Esophagus mucosa (tissue), 1 donor: Measurements from ENCODE around the gene TTC21A. TPM values are rescaled to one million over a fixed set of nuclear protein-coding genes. Genes with fewer than 3 reads are reported as not detected.
A peak's percentile ranks its signal among the peaks of the same experiment; 100 is the strongest.

ENCODE experiments used
- ATAC-seq: fragments of 200-7000 bp; cut with Tn5 transposase; one replicate; pipeline ENCODE4 v1.9.1; 2020
- total RNA-seq: library from RNA; stranded (reverse); gene quantifications from one replicate; pipeline ENCODE4 v1.2.4, GENCODE V29; 2023
- donor health status: DM: yes; HTN: yes; CAD: no.

TTC21A gene
- total RNA-seq, 1 donor from 2014 or later: 2.3 TPM

DNA sequence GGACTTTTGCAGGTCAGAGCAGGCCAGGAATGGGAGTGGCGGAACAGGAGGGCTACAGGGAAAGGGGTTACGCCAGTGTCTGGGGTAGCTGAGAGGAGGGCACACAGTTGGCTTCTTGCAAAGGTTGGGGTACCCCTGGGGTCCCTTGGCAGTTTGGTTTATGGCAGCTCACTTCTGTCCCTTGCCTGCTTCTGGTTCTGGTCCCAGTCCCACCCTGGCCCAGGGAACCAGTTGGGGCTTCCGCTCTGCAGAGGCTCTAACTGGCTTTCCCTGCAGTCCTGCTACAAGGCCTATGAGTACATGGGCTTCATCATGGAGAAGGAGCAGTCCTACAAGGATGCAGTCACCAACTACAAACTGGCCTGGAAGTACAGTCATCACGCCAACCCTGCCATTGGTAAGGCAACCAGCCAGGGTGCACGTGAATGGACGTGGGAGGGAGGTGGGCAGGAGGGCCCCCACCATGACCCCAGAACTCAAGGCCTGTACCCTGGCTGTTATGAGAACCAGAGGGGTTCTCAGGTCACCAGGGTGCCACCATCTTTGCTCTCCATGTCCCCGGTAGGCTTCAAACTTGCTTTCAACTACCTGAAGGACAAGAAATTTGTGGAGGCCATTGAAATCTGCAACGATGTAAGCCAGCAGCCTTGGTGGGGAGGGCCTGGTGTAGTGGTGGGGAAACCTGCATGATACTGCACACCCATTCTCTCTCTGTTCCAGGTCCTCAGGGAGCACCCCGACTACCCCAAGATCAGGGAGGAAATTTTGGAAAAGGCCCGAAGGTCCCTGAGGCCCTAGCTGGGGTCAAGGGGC lies 30.7 kb downstream of the TTC21A start:
- ATAC-seq: no peak

DNA sequence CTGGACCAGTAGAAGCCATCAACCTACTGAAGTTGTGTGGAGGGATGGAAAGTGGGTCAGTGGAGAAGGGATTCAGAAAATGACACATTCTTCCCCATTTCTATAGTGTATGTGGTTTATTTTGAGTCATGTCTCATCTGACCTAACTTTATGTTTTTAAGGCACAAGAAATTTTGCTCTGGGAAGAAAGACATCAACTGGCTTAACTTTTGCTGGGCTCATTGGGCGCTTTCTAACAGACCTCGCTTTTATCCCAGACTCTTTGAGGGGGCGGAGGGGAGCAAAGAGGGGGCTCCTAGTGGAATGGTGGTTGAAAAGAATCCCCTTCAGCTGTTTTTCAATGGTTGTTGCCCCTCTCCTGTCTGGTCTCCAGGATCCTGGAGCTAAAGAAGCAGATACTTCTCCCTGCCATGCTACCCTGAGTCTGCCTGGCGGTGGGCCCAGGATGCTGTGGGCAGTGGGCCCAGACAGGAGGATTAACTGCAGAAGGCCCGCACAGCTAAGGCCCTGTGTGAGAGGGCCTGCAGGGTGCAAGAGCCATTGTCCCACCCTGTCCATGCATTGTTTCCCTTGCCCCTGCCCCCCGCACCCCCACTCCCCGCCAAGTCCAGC lies 31.4 kb downstream of the TTC21A start:
- no peak for ATAC-seq

DNA sequence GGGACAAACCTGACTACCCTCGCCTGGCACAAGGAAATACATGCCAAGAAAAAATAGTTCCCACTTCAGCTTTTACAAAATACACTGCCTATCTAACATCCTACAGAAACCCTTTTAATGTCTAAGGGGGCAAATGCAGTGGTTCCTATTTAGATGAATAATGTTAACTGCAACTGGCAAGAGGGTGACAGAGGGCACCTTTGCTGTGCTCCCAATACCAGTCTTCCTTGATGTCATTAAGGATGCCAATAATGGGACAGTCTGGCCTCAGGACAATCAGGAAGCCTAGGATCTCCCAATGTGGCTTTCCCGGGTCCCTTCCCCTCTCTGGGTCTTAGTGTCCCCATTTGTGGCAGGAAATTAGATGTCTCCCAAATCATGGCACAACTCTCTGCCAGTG lies 32.0 kb downstream of the TTC21A start:
- ATAC-seq: no peak

- peak; percentile 32 for ATAC-seq
Observed at GRCh38 chr3:39140341-39140971, 33.0 kb downstream of the TTC21A start.

DNA sequence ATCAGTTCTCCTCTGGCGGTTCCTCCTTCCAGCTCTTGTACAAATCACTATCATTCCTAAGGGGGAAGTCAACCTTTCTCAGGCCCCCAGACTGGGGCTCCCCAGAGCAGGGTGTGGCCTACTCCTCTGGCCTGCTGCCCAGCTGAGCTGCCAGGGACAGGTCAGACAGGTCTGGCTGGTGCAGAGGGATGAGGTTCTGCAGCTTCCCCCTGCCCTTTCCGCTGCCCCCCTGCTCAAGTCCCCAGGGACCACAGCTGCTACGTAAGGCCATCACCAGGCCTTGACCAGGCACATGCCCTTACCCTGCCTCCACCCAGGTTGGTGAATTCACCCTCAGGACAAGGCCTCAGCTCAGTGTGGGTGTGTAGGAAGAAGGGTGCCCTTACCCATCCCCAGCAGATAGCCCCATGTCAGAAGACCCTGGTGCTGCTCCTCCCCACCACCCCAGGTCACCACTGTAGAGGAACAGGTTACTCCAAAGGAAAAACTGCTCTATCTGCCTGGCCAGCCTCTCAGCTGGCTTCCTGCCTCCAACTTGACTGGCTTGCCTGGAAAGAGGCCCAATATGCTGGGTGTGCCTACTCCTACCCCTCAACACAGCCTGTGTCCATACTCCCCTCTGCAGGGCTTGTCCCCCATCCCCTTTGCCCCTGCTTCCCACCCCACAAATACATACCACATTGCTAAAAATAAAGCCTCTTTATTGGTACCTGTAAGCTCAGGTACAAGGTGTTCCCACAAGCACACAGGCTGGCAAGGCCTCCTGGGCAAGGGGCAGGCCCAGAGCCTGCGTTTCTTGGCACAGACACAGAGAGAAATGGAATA lies 33.9 kb downstream of the TTC21A start:
- ATAC-seq: peak; percentile 88

DNA sequence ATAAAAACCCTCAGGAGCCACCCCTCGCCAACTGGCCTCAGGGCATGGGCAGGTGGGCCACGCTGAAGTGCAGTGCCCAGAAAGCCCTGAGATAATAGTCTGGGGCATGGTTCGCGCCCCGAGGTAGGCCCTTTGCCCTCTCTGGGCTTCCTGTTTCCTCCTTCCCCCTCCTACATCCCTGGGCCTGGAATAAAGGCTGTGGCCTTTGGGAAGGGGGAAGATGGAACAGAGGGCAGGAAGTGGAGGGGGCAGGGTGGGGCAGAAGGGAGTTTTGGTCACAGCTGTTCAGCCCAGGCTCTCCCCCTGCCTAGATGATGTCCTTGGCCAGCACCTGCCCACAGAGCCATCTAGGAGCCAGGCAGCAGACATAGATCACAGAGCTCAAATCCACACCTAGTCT lies 34.6 kb downstream of the TTC21A start:
- ATAC-seq: peak; percentile 0

DNA sequence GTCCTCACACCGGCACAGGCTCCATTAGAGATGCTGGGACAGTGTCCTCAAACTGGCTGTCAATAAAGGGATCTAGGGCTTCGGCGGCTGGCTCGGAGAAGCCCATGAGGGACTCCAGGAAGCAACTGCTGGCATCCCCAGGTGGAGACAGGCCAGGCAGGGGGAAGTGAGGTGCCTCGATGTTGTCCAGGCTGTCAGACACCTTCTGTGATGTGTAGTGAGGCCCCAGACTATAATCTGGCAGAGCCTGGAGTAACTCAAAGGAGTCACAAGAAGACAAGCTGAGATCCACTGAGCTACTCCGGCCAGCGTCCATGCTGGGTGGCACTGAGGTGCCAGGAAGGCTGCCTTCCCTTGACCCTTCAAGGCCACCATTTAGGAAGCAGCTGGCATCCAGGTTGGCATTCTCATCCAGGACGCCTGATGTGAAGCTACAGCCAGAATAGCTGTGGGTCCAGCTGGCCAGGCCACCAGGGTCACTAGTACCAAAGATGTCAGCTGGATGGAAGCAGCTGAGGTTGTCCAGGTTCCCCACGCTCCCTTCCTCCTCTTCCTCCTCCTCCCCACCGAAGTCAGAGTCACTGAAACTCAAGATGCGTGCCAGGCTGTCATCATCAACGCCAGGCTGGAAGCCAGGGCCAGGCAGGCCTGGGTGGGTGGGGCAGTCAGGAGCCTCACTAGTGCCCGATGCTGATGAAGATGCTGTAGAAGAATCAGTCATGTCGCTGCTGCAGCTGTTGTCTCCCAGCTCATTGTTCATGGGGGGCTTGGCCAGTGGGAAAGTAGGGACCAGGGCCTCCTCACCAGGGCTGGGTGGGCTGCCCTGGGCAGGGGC lies 35.8 kb downstream of the TTC21A start:
- no peak for ATAC-seq

DNA sequence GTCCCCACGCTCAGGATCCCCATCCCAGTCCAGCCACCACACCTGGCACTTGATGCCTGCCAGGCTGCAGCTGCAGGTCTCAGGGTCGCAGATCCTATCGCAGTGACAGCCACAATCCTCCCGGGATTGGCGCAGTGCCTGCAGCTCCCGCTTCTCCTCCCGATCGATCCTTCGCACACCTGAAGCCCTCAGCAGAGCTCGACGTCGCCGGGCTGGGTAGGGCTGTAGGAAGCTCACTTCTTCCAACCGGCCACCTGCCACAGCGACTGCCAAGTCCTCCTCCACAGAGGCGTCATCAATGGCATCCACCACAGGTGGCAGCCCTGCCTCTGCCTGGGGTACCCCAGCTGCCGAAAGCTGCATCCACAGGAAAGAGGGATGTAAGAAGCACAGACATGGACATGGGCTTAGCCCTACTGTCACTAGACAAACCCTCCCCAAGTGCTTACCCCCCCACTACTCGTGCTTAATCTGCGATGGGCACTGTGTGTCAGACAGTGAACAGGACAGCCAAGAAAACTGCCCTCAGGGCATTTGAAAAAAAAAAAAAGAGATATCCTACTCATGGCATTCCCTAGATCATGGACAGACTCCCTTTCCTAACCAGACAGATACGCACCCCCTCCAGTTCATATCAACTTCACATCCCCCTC lies 36.7 kb downstream of the TTC21A start:
- ATAC-seq: no peak

DNA sequence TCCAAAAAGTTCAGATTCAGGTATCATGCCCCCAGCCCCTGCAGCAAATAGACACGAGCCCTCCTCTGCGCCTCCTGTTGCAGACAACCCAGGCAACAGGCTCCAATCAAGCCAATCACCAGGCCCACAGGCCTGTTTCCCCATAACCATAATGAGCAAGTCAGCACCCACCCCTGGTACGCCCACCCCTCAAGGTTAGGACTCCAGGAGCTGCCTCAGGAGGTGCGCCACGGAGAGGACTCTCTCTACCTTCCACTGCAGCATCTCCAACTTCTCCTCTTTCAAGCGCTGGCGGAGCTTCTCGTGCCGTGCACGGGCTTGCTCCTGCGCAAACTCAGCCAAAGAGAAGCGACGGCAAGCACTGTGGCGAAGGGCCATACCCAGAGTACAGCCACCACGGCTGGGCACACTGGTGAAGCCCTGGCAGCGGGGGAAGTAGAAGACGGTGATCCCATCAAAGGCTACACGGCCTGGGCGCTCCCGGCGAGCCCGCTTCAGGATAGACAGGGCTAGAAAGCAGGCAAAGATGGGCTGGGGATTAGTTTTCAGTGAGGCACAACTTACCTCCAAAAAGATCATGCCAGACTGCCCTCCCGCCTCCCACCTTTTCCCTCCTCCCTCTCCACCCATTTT lies 37.4 kb downstream of the TTC21A start:
- ATAC-seq: no peak

DNA sequence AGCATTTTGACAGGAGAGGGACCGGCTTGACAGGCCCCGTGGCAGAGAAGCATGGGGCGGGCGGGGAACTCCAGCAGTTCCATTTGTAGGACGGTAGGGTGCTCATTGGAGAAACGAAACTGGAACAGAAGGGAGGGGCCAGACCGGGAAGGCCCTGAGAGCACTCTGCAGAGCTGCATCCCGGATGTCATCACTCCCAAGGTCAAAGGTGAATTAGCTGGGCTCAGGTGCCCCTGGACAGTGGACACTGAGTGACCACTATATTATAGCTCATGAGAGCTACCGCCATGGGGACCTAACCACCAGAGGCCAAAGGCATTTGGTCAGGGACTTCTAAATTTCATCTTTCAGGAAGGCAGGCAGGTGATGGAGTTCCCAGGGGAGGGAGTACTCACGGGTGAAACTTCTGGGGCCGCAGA lies 38.6 kb downstream of the TTC21A start:
- peak; percentile 3 for ATAC-seq

DNA sequence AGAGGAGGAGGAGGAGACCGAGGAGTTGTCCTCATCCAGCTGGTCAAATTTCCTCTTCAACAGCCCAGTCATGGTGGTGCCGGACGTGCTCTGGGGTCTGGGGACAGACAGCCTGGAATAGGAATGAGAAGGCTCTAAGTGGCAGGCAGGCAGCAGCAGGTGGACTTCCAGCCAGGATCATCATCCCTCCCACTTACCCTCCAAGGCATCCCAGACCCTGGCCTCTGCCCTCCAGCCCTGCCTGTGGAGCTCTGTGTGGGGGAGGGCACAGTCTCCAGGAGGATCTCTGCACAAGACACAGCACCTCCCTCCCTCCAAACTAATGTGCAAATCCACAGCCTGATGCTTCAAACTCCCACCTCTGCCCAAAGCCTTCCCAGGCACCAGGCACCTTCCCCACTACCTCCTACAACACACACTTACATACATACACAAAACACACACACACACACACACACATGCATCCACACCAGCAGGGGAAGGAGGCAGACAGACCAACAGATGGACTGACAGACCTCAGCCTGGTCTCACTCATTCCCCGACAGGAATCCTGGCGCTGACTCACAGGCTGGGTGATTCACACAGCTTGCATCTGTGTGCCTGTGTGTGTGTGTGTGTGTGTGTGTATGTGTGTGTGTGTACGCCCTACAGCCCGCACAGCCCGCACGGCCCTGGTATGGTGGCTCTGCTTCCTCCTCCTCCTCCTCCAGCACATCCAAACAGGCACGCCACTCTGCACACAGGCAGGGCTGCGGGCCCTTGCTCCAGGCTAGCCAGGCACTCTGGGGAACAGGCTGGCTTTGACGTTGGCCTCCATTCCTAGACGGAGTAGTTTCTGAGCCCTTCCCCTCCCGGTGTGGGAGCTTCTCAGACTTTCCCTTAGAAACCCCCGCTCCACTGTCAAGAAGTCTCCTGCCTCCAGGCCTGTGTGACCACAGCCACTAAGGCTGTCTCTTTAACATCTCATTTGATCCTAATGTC lies 39.4 kb downstream of the TTC21A start:
- peak; percentile 84 for ATAC-seq

DNA sequence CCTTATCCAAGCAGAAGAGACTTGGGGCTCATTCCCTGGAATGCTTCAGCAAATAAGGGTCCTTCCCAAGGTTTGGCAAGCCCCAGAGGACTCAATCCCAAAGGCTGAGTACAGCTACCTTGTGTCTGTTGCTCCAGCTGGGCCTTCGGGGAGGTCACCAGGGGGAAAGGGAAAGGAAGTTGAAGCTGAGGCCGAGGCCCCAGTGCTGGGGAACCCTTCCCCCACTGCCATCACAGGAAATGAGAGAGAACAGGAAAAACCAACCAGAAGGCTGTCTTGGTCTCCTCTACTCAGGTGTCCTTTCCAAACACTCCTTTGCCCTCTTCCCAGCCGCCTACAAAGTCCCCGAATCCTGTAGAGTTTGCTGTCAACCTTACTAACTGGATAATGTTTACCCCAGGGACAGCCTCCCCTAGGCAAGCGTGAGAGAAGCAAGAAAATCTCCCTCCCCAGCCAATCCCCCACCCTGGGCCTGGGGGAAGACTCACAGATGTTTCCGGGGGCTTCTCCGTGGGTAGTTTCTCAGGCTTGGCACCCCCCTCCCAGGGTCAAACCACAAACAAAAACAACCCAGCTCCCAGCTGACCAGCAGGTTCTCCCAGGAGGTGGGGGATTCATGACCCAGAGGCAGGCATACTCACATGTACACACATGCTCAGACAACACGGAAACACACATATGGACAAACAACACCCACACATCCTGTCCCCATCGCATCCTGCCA lies 40.4 kb downstream of the TTC21A start:
- no peak for ATAC-seq

DNA sequence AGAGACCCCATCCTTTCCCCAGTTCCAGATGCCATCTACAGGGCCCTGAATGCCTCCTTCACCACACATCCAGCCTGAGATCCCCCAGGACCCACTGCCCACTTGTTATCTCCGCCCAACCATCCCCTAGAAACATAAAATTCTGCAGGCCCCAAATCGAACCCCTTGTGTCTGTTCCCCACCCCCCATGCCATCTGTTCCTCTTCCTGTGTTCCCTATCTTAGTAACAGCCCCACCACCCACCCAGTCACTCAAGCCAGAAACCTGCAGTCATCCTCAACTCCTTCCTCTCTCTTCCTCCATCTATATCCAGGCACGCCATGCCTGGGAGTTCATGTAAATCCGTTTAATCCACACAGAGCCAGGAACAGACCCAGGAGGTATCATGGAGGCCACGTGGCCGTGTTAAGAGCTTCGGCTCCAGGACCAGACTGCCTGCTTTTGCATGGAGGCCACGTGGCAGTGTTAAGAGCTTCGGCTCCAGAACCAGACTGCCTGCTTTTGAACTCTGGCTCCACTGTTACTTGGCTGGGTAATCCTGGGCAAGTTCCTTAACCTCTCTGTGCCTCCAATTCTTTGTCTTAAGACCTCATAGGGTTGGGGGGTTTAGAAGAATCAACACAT lies 41.1 kb downstream of the TTC21A start:
- ATAC-seq: no peak

GRCh38 chr3:39149059-39149455 lies 41.6 kb downstream of the TTC21A start:
- no peak for ATAC-seq

- ATAC-seq: no peak
Observed at GRCh38 chr3:39149498-39150147, 42.1 kb downstream of the TTC21A start.

- ATAC-seq: no peak
Observed at GRCh38 chr3:39150148-39150802, 42.8 kb downstream of the TTC21A start.
